GM10847 (cell line): ENCODE results near the gene ZBTB7B.

ENCODE experiments used
- POLR2A ChIP-seq: IDR thresholded peaks from 2 replicates; pipeline ENCODE4 v1.6.1; 2011; ENCODE audit not compliant: insufficient read length; ENCODE audit errors: extremely low read depth

Gene ZBTB7B

DNA sequence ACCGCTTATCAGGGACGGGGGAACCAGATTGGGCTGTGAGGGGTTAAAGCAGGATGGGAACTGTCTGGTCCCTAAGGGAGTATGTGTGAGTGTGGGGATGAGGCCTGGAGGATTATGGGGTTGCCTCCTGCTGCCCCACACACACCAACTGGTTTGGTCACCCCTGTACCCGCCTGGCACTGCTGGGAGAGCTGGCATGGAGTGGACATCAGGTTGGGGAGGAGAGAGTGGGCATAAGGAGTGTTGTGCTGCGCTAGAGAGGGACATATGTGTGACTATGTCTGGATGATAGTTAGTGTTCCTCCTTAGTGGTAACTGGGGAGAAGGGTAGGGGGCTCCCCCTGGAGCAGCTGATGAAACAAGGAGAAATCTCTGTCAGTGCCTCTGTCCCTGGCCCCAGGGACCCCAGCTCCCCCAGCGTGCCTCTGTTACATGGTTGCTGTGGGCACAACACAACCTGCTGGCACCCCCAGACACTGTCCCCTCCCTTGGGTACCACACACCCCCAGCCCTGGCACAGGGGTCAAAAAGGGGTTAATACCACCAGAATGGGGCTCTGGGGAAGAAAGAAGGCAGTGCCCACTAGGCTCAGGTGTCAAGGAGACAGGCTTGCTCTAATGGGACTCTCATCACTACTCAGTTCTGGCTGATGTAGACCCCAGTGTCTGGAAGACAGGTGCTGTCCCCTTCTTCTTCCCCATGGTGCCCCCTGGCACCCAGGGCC lies 1.9 kb downstream of the ZBTB7B start:
- TF ChIP-seq POLR2A: no peak

DNA sequence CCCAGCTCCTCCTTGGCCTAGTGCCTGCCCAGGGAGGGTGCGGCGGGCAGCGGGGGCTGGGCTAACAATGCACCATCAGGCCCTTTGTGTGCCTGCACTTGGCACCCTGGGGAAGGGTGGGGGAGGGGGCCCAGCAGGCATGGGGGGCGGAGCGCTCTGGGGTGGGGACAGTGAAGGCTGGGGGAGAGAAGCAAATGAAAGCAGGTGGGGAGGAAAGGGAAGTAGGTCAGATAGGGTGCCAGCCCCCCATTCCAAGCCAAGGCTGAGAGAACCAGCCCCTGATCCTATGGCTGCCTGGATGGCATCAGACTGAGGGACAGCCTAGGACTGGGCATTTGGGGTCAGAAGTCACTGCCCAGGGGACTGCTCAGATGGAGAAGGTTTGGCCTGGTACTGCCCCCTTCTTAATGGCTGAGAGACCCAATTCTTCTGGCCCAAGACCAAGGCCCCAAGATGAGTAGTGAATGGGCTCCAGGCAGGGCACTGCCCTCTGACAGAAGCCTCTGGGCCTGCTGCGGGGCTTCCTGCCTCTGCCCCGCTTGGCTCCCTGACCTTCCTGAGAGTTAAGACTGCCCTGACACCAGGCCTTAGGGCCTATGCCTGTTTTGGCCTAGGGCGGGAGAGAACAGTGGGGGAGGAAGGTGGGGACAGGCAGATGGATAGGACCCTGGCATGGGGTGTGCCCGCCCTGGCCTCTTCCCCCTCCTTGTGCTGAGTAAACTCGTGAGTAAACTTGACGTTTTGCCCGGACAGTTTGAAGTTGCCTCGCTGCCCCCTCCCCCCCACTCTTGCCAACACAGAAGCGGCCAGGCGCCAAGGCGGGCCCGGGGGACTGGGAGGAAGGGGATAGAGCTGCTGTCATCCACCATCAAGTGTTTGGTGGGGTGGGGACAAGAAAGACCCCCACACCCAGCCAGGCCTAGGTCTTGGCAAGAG lies 2.7 kb downstream of the ZBTB7B start:
- no peak for TF ChIP-seq POLR2A

DNA sequence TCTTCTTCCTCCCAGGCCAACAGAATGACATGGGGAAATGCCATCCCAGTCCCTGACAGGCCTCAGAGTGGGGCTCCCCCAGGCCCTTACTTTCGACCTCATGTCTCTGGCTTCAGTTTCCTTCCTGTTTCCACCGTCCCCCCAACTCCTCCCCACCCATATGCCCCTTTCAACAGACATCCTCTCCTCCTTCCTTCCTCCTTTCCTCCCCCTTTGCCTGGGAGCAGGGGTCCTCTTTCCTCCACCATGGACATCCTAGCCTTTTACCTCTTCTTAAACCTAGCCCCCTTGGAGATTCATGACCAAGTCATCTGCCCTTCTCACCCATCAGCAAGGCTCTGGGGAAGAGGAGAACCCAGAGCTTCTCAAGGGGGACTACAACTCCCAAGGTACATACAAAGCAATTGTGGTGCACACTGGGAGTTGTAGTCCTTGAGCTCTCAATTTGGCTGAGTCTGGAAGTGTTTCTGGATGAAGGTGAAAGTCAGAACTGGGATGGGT lies 4.0 kb downstream of the ZBTB7B start:
- TF ChIP-seq POLR2A: no peak

DNA sequence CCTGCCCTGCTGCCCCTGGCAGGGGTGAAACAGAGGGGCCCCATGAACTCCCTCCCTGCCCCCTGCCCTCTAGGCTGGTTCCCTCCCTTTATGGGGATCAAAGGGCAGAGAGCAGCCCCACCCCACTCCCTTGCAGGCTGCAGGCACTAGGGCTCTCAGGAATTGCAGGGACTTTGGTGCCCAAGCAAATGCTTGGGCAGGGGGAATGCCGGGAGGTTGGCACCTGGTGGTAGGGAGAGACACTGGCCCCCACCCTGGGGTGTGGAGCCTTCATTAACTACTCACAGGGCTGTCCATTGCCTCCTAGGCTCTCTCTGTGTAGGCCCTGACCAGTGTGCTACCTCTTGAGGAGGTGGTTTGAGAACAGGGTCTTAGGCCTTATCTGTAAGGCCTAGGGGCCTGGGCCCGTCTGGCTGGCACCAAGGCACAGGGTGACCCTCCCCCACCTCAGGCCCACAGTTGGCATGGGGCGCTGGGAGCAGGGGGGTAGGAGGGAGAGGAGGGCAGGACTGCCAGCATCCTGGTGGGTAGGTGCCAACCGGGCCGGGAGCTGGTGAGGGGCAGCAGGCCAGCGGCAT lies 4.7 kb downstream of the ZBTB7B start:
- TF ChIP-seq POLR2A: no peak

DNA sequence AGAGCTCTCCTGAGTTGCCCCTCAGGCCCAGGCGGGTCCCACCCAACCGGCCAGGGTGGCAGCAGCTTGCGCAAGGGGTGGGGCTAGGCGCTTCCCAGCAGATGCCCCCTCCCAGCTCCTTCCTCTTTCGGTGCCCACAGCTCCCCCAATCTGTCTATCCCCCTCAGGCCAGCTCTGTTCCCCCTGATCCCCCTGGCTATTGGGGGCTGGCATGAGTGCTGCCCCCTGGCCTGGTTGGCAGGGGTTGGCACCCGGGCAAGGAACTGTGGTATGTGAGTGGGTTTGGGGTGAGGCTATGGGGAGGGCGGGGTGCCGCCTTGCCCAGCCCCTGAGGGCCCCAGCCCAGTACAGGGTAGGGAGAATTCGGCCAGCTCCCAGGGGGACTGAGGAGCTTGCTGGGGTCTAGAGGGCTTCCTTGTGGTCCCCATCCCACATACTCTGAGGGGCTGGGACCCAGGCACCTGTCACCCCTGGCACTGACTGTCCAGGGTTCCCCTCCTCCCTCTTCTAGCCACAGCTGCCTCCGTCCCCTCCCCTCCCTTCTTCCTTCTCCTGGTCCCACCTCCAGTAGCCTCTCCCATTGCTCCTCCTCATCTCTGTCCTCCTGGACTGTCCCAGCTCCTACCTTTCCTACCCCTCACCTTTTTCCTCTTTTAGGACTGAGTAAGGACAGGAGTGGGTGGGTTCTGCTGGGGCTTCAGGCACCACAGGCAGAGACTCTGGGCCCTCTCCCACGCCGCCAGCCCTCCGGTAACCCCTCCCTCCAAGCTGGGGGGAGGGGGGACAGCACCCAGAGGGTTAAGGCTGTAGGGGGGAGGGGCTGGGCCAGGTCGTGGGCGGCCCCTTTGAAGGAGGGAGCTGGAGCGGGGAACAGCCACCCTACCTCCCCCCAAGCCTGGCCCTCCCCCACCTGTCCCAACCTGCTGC lies 5.7 kb downstream of the ZBTB7B start:
- no peak for TF ChIP-seq POLR2A

DNA sequence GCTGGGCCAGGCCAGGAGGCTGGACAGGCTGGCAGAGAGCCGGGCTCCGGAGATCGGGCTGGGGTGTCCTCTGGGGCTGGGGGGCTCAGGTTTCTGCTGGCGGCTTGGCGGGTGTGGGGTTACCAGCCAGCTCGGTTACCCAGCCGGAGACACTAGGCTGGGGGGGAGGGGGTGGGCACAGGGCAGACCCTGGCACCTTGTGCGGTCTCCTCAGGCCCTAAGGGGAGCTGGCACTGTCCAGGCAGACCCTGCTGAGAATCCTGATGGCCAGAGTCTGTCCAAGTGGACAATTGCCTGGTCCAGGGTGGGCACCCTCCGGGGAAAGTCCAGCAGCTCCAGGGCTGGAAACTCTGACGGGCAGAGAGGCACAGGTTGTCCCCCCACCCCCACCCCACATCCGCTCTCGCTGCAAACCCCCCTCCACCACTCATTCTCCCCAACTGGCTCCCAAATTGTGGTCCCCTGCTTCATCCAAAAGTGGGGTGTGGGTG lies 6.7 kb downstream of the ZBTB7B start:
- no peak for TF ChIP-seq POLR2A

DNA sequence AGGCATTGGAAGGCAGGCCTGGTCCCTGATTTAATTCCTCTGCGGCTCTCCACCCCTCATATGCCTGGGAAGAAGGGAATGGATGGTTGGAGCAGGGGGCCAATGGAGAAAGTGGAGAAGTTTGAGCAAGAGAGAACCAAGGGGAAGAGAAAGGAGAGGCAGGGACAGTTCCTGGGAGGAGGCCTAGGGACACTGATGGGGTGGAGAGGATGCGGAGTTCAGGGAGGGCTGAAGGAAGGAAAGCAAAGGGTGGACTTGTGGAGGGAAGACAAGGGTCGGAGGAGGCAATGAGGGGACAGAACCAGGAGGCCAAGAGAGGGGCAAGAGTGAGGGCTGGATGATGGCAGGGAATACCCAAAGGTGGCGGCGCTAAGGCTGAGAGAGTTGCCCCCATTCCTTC lies 7.1 kb downstream of the ZBTB7B start:
- TF ChIP-seq POLR2A: no peak

DNA sequence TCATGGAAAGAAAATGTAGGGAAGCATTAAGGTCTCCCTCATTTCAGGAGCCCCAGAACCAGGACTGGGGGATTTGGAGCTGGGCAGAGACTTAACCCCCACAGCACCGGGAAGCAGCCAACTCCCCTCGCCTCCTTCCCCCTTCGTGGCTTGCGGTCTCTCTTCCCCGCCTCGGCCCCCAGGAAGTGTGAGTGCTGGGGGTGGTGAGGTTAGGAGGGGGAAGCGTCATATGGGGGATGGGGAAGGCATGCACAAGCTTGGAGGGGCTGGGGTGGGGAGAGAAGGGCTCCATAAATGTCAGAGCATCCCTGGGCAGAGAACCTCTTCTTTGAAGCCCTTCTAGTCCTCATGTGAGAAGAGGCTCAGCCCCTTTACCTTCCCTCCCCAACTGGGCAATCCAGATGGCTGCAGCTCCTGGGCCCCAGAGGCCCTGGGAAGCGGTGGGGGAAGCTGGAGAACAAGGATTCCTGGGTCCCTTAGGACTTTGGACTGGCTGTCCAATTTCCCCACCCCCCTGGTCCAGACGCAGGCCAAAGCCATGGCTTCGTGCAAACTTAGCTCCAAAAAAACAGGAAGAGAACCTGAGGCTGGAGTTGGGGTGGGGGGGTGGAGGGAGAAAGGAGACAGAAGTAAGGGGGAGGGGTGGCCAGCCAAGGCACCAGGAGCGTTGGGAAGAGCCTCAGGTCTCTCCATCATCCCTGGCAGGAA lies 7.8 kb downstream of the ZBTB7B start:
- TF ChIP-seq POLR2A: no peak

DNA sequence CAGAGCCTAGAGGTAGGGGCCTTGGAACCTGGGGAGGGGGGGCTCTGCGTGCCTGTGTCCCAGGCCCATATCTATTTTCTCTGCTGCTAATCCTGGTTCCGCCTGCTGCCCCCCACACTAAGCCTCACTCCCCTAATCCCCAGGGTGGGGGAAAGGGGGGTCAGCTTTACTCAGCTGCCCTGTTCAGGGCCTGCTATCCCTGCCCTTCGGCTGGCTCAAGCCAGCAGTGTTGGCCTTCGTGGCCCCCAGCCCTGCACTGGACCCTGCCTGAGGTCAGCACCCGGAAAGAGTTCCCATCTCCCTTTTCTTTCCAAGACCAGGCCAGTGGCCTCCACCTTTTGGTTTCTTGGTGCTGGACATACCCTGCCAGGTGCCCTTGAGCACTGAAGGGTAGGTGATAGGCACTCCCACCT lies 8.4 kb downstream of the ZBTB7B start:
- no peak for TF ChIP-seq POLR2A

DNA sequence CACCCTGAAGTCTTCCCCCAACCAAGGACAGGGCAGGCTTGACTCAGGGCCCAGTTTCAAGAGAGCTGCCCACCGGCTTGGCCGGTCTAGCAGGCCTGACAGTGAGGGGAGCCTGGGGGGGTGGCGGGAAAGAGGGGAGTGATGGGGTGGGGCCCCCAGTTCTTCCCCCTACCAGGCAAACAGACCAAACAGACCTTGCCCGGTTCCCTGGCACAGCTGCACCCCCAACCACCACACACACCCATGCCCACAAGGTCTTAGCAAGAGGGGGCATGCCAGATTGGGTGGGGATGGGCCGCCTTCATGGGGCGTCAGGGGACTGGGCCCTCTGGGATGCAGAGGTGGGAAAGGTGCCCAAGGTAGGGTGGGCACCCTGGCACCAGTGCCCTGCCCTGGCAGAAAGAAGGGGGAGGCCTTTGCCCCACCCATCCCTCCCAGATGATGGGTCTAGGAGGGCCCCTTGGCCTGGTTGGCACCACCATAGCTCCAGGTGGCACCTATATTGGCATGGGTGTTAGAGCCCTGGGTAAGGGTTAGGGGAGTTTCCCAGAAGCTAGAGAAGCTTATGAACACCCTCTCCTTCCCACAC lies 8.9 kb downstream of the ZBTB7B start:
- no peak for TF ChIP-seq POLR2A

DNA sequence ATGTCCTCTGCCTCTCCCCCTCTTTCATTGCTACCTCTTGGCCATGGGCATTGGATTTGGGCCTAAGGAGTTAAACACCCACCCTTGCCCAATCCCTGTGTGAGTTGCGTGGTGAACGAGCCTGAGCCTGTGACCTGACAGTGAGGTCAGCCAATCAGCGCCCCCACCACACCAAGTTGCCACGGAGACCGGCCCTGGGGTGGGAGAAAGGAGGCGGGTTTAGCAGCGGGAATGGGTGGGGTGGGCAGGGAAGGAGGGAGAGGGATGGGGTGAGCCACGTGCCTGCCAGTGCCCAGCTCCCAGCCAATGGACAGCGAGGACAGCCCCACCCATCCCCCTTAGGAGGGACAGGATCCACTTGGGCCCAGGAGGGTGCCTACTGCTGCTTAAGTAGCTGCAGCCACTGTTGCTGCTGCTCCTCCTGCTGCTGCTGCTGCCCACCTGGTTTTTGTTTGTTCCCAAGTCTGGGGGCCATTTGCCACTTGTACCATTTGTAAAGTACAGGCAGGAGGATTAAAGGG lies 9.5 kb downstream of the ZBTB7B start:
- no peak for TF ChIP-seq POLR2A

DNA sequence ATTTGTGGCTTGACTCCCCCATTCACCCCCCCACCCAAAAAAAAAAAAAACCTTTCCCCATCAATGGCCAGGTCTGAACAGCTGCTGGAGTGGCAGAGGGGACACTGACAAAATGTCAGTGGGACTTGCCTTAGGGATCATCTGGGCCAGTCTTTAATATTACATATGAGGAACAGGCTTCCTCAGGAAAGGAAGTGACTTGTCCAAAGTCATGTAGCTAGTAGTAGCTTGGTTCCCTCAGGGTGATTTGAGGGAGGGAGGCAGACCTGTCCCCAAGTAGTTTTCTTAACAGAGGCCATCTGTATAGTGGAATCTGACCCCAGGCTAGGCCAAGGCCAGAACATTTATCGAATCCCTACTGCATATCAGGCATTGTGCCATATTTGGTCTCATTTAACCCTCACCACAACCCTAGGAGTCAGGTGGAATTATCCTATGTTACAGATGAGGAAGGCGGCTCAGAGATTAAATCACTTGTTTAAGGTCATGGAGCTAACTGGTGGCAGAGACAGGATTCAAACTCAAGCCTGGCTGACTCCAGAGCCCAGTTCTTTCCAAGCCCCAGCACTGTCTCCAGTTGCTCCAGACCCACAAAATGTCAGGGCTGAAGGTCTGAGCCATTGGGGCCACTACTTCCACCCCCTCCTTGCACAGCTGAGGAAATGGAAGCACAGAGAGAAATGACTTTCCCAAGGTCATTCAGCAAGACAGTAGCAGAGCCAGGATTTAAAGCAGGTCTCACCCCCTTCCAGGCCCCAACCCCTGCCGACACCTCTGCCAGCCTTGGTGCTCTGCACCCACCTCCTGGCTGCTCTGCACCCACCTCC lies 10.4 kb downstream of the ZBTB7B start:
- no peak for TF ChIP-seq POLR2A
